ENCODE data around the gene TGFBR1.

DNA sequence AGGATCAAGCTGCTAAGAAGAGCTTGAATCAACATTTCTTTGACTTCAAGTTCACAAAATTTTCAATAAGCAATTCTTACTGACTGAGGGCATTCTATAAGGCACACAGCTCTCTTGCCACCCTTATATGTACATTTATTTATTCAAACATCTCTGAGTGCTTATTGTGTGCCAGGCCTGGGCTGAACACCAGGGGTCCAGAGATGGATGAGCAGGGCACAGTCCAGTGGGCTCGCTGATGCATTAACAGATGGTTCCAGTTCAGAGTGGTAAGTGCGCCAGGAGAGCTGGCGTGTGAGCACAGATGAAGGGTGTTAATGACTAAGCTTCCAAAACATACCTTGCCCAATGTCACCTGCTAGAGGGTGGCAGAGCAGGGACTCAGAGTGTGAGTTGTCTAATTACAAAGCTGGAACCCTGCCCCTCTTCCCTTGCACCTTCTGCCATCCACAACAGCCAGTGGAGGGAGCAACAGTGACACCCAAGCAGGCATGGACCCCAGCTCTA, 92.3 kb downstream of the TGFBR1 start:
- TF ChIP-seq OSR1 (CRISPR knock-in tag; IDR thresholded peaks at IDR 0.05) (no peak), ZC3H10 (CRISPR knock-in tag; IDR thresholded peaks at IDR 0.05) (no peak), TCF4 (CRISPR knock-in tag; IDR thresholded peaks at IDR 0.05; ENCODE audit: borderline replicate concordance) (no peak), SNAI2 (CRISPR knock-in tag; IDR thresholded peaks at IDR 0.05) (no peak), ZNF565 (CRISPR knock-in tag; conservative IDR thresholded peaks at IDR 0.05; ENCODE audit: low read depth) (no peak), CSDC2 (CRISPR knock-in tag; IDR thresholded peaks at IDR 0.05) (no peak), ZNF70 (CRISPR knock-in tag; IDR thresholded peaks at IDR 0.05) (no peak)
- TF ChIP-seq, protein P1, sequence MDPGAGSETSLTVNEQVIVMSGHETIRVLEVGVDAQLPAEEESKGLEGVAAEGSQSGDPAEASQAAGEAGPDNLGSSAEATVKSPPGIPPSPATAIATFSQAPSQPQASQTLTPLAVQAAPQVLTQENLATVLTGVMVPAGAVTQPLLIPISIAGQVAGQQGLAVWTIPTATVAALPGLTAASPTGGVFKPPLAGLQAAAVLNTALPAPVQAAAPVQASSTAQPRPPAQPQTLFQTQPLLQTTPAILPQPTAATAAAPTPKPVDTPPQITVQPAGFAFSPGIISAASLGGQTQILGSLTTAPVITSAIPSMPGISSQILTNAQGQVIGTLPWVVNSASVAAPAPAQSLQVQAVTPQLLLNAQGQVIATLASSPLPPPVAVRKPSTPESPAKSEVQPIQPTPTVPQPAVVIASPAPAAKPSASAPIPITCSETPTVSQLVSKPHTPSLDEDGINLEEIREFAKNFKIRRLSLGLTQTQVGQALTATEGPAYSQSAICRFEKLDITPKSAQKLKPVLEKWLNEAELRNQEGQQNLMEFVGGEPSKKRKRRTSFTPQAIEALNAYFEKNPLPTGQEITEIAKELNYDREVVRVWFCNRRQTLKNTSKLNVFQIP (CRISPR knock-in tag; IDR thresholded peaks at IDR 0.05; ENCODE audit: borderline replicate concordance, low read depth): no peak
- TF ChIP-seq, protein P2, sequence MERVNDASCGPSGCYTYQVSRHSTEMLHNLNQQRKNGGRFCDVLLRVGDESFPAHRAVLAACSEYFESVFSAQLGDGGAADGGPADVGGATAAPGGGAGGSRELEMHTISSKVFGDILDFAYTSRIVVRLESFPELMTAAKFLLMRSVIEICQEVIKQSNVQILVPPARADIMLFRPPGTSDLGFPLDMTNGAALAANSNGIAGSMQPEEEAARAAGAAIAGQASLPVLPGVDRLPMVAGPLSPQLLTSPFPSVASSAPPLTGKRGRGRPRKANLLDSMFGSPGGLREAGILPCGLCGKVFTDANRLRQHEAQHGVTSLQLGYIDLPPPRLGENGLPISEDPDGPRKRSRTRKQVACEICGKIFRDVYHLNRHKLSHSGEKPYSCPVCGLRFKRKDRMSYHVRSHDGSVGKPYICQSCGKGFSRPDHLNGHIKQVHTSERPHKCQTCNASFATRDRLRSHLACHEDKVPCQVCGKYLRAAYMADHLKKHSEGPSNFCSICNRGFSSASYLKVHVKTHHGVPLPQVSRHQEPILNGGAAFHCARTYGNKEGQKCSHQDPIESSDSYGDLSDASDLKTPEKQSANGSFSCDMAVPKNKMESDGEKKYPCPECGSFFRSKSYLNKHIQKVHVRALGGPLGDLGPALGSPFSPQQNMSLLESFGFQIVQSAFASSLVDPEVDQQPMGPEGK (CRISPR knock-in tag; IDR thresholded peaks at IDR 0.05; ENCODE audit: borderline replicate concordance): no peak
- TF ChIP-seq, protein P3, sequence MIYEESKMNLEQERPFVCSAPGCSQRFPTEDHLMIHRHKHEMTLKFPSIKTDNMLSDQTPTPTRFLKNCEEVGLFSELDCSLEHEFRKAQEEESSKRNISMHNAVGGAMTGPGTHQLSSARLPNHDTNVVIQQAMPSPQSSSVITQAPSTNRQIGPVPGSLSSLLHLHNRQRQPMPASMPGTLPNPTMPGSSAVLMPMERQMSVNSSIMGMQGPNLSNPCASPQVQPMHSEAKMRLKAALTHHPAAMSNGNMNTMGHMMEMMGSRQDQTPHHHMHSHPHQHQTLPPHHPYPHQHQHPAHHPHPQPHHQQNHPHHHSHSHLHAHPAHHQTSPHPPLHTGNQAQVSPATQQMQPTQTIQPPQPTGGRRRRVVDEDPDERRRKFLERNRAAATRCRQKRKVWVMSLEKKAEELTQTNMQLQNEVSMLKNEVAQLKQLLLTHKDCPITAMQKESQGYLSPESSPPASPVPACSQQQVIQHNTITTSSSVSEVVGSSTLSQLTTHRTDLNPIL (CRISPR knock-in tag; IDR thresholded peaks at IDR 0.05; ENCODE audit: low read depth): no peak

Data from SK-N-SH treated with all-trans-retinoic acid at 6 μM for 48 hours (cell line).